ENCODE measurements around the gene DIAPH2. TPM values are rescaled to one million over a fixed set of nuclear protein-coding genes. Genes with fewer than 3 reads are reported as not detected.
A peak's percentile ranks its signal among the peaks of the same experiment; 100 is the strongest.

DIAPH2 gene
- total RNA-seq, result 10 to 100 TPM in 6 of 10 donors, 1 to 10 TPM in 4; 7.2 to 13.6 (median 10.7) TPM
- 1 to 10 TPM; 1.8 to 4.2 TPM for polyA plus RNA-seq
- long read RNA-seq, donor 1, full-length matches to known transcripts, result 14 of 20 reads
- long read RNA-seq, donor 1, partial matches to known transcripts, result 4 of 20 reads
- long read RNA-seq, donor 1, other reads (novel, unspliced or antisense), result 2 of 20 reads
- long read RNA-seq, donor 2, full-length matches to known transcripts, result 25 of 39 reads
- long read RNA-seq, donor 2, partial matches to known transcripts, result 5 of 39 reads
- long read RNA-seq, donor 2, other reads (novel, unspliced or antisense), result 9 of 39 reads
- long read RNA-seq, donor 3, full-length matches to known transcripts, result 1 of 7 reads
- long read RNA-seq, donor 3, partial matches to known transcripts, result 5 of 7 reads
- long read RNA-seq, donor 3, other reads (novel, unspliced or antisense), result 1 of 7 reads

DNA sequence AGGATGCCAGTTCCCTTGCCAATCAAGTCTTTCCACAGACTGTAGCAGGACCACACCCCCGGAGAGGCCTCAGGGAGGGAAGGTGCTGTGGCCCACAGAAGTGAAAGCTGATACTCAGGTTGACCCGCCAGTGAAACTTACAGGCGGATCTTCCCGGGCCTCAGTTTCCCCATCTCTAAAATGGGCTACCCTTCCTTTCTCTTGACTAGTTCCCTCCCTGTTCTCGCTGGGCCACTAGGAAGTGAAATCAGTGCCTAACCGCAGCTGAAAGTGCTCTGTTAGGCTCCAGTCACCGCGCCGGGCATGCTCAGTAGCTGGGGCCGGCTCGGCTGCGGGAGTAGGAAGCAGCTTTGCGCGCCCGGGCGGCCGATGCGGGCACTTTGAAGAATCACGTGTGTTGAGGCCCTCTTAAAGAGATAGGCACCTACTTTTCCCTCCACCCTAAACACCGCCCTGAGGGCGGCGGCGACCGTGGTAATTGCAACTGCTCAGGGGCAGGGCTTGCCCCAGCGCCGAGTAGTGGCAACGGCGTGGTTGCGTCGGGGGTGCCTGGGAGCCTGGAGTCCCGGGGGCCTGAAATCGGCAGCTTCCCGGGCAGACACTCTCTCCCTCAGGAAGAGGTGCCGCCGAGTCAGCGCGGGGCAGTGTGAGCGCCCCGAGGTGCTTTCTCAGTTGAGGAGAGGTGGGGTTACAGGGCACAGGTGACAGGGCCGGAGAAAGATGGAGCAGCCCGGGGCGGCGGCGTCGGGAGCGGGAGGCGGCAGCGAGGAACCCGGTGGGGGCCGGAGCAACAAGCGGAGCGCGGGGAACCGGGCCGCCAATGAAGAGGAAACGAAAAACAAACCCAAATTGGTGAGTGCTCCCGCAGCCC lies at the start of gene DIAPH2:
DIAPH2 (plus strand) TSS at position 504 of the 871 bp plus-strand sequence.
- intact Hi-C loops (cut with DNase I), result loop anchor here in 1 of 10 donors (10.0 kb wide), 1 partner anchor 310 kb away; no protein-coding TSS in a partner anchor
- peak; percentile 89 to 96 (median 94) for ATAC-seq
- peaks cover 0 to 43% (median 0%) of the 10 kb centered on the region in 7 donors for H3K27me3 ChIP-seq
- peak; percentile 60 to 79 for DNase-seq
- H3K36me3 ChIP-seq, result no peaks in the 10 kb centered on the region
- H3K4me3 ChIP-seq, result peak within 1 kb of the TSS; percentile 64 to 83 (median 77)
- H3K9me3 ChIP-seq, result no peaks in the 10 kb centered on the region
- WGBS, 2 donors, result 1% methylated on average over 54 of the region's 57 CpGs
- peak within 1 kb of the TSS; percentile 58 to 90 (median 83) for H3K27ac ChIP-seq
- peaks cover 0 to 19% (median 0%) of the 10 kb centered on the region in 9 donors for H3K4me1 ChIP-seq
- TF ChIP-seq, protein P1, sequence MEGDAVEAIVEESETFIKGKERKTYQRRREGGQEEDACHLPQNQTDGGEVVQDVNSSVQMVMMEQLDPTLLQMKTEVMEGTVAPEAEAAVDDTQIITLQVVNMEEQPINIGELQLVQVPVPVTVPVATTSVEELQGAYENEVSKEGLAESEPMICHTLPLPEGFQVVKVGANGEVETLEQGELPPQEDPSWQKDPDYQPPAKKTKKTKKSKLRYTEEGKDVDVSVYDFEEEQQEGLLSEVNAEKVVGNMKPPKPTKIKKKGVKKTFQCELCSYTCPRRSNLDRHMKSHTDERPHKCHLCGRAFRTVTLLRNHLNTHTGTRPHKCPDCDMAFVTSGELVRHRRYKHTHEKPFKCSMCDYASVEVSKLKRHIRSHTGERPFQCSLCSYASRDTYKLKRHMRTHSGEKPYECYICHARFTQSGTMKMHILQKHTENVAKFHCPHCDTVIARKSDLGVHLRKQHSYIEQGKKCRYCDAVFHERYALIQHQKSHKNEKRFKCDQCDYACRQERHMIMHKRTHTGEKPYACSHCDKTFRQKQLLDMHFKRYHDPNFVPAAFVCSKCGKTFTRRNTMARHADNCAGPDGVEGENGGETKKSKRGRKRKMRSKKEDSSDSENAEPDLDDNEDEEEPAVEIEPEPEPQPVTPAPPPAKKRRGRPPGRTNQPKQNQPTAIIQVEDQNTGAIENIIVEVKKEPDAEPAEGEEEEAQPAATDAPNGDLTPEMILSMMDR (IDR thresholded peaks at IDR 0.05), result peak in 3 of 9 donors; percentile 22 to 31 (median 22)

DNA sequence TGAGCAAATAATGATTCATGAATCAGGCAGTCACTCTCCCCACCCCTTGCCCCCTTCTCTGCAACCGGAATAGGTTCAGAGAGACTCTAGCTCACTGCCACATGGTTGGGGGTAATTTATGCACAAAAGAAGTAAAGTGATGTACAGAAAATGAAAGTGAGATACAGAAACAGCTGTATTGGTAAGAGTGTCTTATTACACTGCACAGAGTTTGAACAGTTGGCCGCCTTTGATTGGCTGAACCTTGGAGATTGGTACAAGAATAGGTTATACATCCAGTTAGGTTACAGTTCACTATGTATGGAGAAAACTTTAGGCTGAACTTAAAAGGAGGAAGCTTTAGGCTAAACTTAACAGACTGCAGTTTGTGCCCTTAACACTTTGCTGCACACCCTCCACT lies 34.6 kb upstream of the DIAPH2 start:
- TF ChIP-seq, protein P1 (IDR thresholded peaks at IDR 0.05), result no peak
- Histone ChIP-seq H3K27me3 (peaks cover 0 to 26% (median 0%) of the 10 kb centered on the region in 7 donors), H3K9me3 (no peaks in the 10 kb centered on the region), H3K36me3 (no peaks in the 10 kb centered on the region), H3K27ac (no peak overlapping the region), H3K4me3 (no peak overlapping the region), H3K4me1 (no peaks in the 10 kb centered on the region)
- ATAC-seq (no peak), DNase-seq (no peak)
- intact Hi-C loops (cut with DNase I), result no loop called here
- WGBS, 2 donors, result 89 to 93% methylated on average over 2 of the region's 2 CpGs

DNA sequence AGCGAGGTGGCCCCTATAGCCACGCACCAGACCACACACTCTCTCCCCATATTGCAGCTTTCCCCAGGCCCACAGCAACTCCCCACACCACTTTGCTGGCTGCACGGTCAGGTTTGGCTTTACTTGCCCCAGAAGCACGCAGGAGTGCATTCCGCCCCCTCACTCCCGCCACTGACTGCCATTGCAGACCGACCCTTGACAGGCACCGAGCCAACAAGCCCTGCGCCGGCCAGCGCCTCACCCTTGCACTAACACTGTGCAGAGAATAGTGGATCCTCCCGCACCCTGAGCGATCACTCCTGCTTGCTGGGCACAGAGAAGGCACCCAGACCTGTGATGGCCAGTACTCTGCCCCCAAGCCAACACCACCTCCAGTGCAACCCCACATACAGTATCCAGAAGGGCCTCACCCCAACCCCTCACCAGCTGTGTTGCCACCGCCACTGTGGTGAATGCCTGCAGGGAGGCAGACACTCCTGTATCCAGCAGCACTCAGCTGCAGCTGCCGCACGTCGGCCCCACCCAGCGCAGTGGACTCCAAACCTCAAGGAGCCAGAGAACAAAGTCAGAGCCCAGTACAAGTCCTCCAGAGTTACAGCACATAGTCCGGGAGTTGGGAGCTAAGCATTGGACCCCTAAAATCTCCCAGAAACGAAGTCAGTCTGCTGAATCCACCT lies 28.6 kb upstream of the DIAPH2 start:
- intact Hi-C loops (cut with DNase I), result no loop called here
- Histone ChIP-seq H3K9me3 (peaks cover 0 to 9% (median 0%) of the 10 kb centered on the region in 11 donors), H3K27ac (no peak overlapping the region), H3K4me3 (no peak overlapping the region), H3K4me1 (no peaks in the 10 kb centered on the region), H3K36me3 (no peaks in the 10 kb centered on the region), H3K27me3 (peaks cover 0 to 22% (median 0%) of the 10 kb centered on the region in 7 donors)
- no peak for ATAC-seq
- TF ChIP-seq, protein P1 (IDR thresholded peaks at IDR 0.05), result no peak
- WGBS, 2 donors, result 82 to 91% methylated on average over 18 to 20 of the region's 20 CpGs
- DNase-seq, result no peak

Data from heart right ventricle (tissue), 16 donors.